VCaP (cell line): ENCODE measurements around the gene POTEC.
"Not testable (repeated sequence)": the region's sequence is repeated elsewhere in the genome, so short reads cannot be mapped to it uniquely, and the experiment has no call there.

ENCODE experiments used
- H3K27ac ChIP-seq: fragments of 450-650 bp; 2 replicates; pipeline ENCODE4 v1.5.1; 2017
- TF ChIP-seq, protein P1 (sequence below): fragments of 450-650 bp; conservative IDR thresholded peaks from 2 replicates; pipeline ENCODE4 v1.5.1; 2017; ENCODE audit warnings: mild to moderate bottlenecking, moderate library complexity

The POTEC gene

DNA sequence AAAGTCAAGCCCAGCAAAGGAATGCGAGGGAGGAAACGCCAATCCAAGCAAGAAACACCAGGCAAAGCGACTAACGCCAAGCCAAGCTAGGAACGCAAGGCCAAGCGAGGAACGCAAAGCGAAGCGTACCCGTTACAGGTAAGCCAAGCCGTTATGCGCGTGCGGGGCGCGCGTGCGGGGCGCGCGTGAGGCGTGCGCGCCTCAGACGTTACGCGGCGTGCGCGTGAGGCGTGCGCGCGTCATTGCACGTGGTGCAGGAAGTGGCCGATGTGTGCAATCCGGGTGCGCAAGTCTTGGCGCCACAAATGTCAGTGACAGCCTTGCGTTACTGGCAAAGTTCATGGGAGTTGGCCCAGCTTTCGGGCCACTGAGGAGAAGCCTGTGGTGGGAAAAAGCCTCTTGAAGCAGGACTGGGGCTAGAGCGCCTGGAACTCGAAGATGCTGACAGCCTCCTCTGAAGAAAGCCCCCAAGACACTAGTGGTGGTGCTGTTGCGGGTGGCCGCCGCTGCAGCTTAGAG, at the start of gene POTEC:
TSS of gene POTEC (minus strand) at position 155 of the 519 bp plus-strand sequence. CDS start 454 bp downstream, outside the sequence.
- H3K27ac ChIP-seq, result not testable (repeated sequence)

DNA sequence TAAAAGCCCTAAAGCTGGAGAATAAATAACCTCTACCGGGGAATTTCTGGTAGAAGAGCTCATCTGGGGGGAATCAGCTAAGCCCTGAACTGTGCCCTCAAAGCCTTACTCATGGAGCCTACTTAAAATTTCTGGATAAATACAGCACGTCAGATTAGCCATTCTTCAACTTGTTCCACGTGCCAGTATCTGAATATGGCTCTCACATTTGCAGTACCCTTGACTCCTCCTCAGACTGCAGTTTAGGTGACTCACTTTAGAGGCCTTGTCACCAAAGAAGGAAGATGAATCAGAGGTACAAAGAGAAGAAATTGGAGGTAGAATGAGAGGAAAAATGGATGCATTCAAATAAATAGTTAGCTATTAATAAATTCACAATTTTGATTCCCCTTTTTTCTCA, 34.6 kb upstream of the POTEC start:
- TF ChIP-seq, protein P1, sequence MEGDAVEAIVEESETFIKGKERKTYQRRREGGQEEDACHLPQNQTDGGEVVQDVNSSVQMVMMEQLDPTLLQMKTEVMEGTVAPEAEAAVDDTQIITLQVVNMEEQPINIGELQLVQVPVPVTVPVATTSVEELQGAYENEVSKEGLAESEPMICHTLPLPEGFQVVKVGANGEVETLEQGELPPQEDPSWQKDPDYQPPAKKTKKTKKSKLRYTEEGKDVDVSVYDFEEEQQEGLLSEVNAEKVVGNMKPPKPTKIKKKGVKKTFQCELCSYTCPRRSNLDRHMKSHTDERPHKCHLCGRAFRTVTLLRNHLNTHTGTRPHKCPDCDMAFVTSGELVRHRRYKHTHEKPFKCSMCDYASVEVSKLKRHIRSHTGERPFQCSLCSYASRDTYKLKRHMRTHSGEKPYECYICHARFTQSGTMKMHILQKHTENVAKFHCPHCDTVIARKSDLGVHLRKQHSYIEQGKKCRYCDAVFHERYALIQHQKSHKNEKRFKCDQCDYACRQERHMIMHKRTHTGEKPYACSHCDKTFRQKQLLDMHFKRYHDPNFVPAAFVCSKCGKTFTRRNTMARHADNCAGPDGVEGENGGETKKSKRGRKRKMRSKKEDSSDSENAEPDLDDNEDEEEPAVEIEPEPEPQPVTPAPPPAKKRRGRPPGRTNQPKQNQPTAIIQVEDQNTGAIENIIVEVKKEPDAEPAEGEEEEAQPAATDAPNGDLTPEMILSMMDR, result no peak

DNA sequence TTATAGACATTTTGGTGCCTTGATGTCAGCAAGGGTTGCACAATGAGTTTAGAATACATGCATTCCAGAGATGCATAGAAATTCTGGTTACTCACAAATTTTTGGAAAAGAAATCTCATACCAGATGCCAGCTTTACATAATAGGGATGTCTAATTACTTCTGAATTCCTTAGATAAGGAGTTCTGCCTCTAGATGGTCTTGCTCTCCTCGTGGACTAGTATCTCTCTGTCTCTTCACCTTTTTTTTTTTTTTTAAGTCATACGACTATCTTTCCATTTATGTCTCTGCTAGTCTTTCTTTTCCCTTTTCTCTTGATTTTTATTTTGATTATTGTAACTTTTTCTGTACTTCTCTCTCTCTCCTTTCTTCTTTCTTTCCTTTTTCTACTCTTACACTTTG, 16.1 kb upstream of the POTEC start:
- not testable (repeated sequence) for H3K27ac ChIP-seq

More for the DNA sequence above, 34.6 kb upstream of the POTEC start:
- H3K27ac ChIP-seq, result no peak overlapping the region

DNA sequence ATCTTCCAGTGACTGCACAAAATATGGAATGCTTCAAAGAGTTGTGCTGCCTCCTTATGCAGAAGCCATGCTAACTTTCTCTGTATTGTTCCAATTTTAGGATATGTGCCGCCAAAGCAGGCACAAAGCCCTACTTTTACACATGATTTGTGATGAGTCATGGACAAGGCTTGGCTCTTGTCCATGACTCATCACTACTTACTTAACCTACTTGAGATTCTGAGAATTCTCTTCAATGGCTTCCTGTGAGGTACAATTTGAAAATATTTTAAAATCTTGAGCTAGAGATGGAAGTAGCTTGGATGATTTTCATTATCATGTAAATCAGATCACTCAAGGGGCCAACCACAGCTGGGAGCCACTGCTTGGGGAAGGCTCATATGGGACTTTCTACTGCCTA, 11.7 kb downstream of the POTEC start:
- H3K27ac ChIP-seq, result not testable (repeated sequence)

DNA sequence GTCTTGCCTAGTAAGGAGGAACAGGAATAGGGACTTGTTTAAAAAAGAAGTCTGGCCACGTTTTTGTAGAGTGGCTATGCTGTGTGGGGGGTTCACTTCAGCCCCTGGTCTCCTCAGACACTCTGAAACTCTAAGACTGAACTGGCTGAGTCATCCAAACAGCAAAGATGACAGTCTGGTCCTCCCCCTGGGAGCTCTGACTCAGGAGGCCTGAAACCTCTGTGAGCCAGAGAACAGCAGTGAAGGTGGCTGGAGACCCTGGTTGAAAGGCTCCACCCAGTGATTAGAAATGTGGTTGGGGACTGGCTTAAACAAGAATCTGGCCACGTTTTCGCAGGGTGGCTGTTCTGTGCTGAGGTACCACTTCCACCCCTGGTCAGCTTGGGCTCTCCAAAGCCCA, 32.7 kb downstream of the POTEC start:
- H3K27ac ChIP-seq, result not testable (repeated sequence)

DNA sequence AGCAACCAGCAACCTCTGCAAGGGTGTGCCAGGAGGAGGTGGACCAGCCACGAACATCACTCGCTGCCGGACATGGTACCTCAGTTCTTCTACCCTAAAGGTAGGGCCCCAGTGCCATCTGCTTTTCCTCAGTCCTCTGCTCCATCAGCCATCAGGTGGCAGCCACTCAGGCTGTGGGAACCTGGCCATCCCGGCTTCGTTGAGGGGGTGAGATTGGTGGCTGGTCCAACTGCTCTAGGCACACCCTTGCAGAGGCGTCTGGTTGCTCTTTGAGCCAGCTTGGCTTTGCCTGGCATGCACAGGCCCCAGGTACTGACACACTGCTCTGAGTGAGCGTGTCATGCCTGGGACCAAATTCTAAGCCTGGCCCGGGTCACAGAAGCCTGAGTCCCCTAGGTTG, 39.7 kb downstream of the POTEC start:
- H3K27ac ChIP-seq, result not testable (repeated sequence)

DNA sequence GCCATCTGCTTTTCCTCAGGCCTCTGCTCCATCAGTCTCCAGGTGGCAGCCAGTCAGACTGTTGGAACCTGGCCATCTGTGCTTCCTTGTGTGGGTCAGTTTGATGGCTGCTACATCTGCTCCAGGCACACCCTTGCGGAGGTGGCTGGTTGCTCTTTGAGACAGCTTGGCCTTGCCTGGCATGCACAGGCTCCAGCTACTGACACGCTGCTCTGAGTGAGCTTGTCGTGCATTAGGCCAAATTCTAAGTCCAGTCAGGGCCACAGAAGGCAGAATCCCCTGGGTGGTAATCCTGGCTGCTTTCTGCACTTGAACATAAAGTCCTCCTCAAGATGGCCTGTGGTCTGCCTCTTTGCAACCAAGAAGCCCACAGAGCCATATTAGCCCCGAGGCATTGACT, 41.5 kb downstream of the POTEC start:
- H3K27ac ChIP-seq, result not testable (repeated sequence)

DNA sequence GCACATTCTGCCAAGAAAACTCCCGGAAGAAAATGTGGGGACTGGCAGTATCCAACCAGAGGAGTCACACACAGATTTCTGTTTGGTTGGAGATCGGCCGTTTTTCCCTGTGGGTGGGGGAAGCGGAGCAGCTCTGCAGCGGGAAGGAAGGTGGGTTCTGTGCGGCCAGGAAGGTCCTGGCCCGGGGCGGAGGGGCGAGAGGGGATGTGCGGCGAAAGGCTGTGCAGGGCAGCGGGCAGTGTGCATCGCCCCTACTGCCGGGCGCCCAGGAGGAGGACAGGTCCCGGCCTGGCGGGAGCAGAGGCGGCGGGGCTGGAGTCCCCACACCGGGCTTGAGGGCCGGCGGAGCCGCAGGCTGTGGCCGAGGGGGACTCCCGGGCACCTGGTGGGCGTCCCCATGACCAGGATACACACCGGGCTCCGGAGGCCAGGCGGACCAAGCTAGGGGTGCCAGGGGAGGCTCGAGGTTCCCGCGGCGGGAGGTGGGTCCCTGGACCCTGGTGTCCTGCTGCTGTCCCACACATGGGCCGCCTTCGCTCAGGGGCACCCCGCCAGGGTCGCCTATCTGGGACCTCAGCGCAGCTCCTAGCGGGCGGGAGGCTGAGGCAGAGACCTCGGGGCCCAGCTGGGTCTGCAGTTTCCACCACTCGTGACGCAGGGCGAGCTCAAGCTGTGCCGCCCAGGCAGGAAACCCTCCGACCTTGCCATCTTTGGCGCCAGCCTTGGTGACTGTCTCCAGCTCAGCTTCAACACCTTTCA, 54.0 kb downstream of the POTEC start:
- not testable (repeated sequence) for H3K27ac ChIP-seq

DNA sequence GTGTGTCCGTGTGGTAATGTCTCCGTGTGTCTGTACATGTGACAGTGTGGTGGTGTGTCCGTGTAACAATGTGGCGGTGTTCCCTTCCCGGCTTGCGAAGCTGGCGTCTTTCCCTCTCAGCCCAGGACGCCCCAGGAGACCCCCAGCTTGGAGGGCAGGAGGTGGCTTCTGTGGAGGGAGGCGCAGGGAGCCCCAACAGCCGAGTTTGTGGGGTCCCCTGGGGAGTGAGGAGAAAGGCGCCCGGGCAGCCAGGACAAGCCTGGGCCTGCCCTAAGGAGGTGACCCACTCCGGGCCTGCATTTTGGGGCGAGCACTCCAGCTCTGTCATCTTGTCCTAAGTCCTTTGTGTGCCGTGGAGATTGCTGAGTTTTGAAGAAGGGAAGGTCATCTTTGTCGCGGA, 54.6 kb downstream of the POTEC start:
- not testable (repeated sequence) for H3K27ac ChIP-seq

DNA sequence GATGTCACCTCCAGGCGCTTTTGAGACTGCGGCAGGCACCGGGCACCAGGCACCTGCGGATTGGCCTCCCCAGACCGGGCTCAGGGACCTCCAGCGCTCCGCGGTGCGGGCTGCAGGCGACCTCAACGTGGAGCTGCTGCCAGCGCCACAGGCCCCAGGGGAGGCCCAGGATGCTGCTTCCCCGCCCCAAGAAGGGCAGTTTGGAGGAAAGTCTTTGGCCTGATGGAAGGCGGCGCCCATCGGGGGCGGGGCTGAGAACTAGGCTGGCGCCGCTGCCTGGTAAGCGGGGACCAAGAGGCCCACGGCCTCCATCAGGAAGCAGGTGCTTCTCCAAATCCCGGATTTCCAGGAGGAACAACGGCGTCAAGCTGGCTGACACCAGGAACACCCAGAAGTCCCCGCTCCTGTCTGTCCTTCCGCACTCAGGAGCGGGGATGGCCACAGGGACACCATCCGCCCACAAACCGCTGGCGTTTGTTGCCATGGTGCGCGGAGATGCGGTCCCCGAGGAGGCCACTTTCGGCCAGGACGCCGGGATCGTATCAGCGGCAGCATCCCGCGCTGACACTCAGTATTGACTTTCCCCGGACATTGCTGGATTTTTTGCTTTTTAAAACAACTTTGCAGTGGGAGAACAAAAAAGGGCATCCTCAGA, 56.3 kb downstream of the POTEC start:
- not testable (repeated sequence) for H3K27ac ChIP-seq

DNA sequence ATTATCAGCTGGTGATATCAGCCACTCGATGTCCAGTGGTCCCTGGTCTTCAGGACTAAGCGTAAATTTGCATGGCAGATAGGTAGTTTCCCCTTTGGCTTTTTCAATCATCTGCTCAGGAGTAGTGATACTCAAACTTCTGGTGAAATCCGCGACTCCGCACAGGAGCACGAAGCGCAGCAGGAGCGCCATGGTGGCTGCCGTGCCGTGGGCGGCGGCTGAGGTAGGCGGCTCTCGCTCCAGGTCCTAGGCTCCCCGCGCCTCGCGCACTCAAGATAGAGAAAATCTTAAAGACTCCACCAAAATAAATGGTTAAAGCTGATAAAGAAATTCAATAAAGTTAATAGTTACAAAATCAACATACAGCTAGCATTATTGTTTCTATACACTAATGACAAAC, 64.3 kb downstream of the POTEC start:
- H3K27ac ChIP-seq, result not testable (repeated sequence)

DNA sequence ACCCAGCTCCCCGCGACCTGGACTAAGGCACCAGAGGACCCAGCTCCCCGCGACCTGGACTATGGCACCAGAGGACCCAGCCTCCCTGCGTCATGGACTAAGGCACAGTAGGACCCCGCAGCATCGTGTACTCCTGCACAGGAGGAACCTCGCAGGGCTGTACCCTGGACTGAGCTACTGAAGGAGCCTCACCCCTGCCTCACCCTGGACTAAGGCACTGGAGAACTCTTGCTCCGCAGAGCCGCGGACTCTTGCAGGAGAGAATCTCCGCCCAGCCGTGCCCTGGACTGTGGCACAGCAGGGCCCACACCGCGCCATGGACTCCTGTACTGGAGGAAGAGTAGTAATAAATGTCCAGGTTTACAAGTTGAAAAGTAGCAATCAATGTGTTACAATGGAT, 67.9 kb downstream of the POTEC start:
- not testable (repeated sequence) for H3K27ac ChIP-seq

DNA sequence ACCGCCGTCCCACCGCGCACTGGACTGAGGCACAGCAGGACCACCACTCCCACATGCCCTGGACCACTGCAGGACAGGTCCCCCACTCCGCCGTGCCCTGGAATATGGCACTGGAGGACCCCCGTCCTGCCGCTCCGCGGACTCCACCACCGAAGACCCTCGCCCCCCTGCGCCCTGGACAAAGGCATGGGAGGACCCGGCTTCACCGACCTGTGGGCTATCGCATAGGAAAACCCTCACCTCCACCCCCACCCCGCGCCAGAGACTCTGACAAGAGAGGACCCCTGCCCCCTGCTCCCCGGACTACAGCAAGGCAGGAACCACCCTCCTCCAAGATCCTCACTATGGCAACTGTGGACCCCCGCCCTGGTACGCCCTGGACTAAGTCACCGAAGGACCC, 68.6 kb downstream of the POTEC start:
- H3K27ac ChIP-seq, result not testable (repeated sequence)

DNA sequence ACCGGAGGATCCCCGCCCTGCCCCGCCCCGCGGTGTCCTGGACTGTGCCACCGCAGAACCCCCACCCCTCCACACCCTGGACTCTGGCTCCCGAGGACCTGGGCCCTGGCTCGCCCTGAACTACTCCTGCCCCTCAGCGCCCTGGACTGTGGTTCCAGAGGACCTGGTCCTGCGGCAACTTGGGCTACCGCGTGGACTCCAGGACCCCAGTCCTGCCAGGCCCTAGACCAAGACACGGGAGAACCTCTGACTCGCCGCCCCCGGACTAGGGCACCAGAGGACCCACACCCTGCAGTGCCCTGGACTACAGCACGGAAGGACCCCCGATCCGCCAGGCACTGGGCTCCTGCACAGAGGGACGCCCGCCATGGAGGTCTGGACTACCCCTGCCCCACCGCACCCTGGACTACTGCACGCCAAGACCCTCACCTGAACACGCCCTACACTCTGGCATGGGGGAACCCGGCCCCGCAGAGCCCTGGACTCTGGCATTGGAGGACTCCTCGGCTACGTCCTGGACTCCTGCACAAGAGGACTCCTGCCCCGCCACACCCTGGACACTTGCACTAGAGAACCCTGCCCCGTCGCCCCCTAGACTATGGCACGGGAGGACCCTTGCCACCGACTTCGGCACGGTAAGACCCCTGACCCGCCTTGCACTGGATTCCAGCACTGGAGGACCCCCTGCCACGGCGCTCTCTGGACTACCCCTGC, 69.2 kb downstream of the POTEC start:
- not testable (repeated sequence) for H3K27ac ChIP-seq

DNA sequence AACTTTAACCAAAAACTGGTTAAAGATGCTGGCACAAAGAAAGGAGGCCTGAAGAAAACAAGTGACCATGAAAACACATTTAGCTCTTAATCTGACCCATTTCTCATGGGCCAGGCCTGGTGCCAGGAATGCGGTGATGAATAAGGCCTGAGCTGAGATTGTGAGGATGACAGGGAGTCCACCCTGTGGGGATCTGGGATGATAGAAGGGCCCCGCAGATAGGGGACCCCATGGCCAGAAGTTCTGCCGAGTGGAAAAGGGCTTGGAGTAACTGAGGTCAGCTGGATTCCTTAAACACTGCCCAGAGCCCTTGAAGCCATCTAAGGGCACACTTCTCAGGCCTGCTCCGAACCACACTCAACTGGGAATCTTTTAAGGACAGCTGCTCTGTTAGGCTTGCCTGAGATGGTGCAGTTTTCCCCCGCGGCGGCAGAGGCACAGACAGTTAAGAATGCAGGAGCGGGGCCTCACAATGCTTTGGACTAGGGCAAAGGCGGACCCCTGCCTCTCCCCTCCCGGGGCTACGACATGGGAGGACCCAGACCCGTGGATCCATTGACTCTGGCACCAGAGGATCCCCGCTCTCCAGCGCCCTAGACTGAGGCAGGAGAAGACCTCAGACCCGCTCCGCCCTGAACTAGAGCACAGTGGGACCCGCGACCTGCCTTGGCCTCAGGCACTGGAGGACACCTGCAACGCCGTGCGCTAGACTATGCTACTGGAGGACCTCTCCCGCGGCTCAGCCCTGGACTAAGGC, 70.0 kb downstream of the POTEC start:
- not testable (repeated sequence) for H3K27ac ChIP-seq

DNA sequence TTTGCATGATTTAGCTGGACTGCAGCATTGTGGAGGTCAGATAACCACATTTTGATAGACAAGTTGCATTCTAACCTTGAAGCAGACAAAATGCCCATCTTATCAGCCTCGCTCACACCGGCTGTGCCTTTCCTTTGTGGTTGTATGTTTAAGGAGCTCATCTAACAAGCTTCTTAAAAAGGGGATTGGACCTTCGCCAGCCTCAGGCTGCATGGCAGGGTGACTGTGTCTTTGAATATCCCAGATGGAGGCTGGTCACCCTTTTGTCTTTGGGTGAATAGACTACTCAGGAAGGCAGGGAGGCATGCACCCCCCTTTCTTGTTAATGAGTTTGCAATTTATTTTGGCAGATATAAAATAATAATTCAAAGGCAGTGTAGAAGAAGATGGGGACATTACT, 72.1 kb downstream of the POTEC start:
- not testable (repeated sequence) for H3K27ac ChIP-seq

DNA sequence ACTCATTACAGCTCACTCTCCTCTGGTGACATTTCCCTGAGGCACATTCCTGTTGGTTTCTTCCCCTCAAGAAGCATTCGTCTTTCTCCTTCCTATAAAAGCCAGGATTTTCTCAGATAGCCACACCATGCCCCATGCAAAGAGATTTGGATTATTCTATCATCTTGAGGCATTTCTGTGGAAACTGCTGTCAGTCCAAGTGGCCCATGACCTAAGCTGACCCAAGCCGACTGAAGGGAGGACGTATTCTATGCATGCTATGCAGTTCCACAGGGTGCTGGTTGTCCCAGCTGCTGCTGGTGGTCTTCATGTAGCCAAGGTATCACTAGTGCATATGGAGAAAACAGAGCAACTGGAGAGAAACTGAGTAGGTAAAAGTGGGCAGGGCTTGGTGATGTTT, 73.0 kb downstream of the POTEC start:
- H3K27ac ChIP-seq, result not testable (repeated sequence)

DNA sequence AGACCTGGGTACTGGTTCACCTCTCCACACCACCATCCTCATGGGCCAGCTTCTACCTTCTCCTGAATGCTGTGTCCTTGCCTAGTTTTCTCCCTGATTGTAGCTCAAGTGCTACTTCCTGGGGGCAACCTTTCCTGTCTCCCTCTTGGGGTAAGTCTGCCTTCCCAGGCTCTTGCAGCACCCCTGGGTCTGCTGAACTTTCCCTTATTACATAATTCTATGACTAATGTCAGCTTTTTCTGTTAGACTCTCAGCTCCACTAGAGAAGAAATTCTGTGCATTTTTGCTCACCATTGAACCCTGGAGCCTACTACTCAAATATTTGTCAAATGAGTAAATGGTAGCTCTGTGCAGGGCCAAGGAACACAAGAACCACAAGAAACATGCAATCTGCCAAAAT, 73.4 kb downstream of the POTEC start:
- H3K27ac ChIP-seq, result not testable (repeated sequence)

DNA sequence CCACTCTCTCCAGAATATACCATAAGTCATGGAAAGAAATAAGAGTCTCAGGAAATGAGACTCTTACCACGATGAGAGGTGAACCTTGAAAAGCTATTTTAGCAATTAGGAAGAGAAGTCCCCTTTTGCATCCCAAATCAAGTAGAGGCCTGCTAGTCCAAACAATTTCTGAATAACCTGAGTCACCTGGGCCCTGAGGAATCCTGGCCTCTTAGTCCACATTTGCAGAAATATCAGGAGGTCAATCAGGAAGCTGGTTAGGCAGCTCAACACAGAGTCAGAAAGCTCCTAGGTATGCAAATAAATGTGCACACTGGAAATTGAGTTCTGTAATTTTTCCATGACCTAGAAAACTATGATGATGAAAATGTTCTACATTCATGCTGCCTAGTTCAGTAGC, 77.4 kb downstream of the POTEC start:
- H3K27ac ChIP-seq, result not testable (repeated sequence)
